ENCODE data around the gene ZNF747. TPM values are rescaled to one million over a fixed set of nuclear protein-coding genes. Genes with fewer than 3 reads are reported as not detected.
A peak's percentile ranks its signal among the peaks of the same experiment; 100 is the strongest.

ZNF747 gene
- total and polyA plus RNA-seq, 4 donors: 8.8 to 13.1 (median 9.9) TPM

DNA sequence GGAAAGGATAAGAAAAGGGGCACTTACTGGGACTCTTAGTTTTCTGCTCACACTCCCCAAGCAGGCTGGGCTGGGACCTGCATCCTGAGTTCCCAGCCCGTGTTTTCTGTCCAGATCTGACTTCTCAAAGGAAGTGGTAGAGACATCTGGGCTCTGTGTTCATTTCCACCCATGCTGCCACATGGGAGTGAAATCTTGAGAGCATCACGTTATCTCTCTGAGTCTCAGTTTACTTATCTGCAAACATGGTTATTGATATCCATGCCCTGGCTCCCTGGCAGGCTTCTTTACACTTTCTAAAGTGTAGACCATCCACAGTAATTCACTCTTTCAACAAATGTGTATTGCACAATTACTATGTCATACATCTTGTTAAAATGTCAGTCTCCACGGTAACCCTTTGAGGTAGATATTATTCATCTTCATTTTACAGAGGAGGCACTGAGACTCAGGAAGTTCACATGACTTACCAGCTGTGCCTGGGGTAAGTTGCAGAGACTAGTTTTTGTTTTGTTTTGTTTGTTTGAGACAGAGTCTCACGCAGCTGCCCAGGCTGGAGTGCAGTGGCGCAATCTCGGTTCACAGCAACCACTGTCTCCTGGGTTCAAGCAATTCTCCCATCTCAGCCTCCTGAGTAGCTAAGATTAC lies 33.5 kb upstream of the ZNF747 start:
- Histone ChIP-seq H3K27ac (ENCODE audit: low read depth, low read length) (no peak overlapping the region), H3K36me3 (ENCODE audit: control insufficient read depth, insufficient read depth, low read length) (peaks cover 15% of the 10 kb centered on the region), H3K4me1 (ENCODE audit: control insufficient read depth, insufficient read depth, low read length) (peaks cover 26% of the 10 kb centered on the region), H3K4me3 (ENCODE audit: low read depth, low read length) (no peak overlapping the region), H3K9me3 (ENCODE audit: control insufficient read depth, insufficient read depth, low read length) (no peaks in the 10 kb centered on the region), H3K27me3 (ENCODE audit: control insufficient read depth, insufficient read depth, low read length) (no peaks in the 10 kb centered on the region)
- 23% methylated on average over 2 of the region's 6 CpGs for WGBS (ENCODE audit: insufficient coverage)
- DNase-seq (ENCODE audit: low read depth in 4 of 6, low spot score in 6 of 6): no peak

DNA sequence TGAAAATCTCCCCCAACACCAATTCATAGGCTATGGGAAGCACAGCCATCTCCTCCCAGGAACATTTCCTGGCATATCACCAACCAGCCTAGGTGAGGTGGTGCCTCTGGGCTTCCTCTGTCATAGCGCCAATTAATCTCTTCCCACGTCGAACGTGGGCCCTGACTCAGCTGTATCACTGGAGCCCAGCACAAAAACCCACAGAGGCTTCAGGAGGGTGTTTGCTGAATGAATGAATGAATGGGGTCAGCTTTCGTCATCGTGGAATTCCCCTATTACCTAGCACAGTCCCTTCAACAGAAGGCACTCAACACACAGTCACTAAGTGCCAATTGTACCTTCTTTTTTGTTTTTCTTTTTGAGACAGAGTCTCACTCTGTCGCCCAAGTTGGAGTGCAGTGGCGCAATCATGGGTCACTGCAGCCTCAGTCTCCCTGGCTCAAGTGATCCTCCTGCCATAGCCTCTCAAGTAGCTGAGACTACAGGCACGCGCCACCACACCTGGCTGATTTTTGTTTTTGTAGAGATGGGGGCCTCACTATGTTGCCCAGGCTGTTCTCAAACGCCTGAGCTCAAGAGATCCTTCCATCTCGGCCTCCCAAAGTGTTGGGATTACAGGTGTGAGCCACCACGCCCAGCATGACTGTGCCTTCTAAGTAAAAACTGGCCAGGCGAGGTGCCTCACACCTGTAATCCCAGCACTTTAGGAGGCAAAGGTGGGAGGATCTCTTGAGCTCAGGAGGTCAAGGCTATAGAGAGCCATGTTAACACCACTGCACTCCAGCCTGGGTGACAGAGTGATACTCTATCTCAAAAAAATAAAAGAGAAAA lies 32.7 kb upstream of the ZNF747 start:
- Histone ChIP-seq H3K27me3 (ENCODE audit: control insufficient read depth, insufficient read depth, low read length) (no peaks in the 10 kb centered on the region), H3K4me1 (ENCODE audit: control insufficient read depth, insufficient read depth, low read length) (peaks cover 20% of the 10 kb centered on the region), H3K36me3 (ENCODE audit: control insufficient read depth, insufficient read depth, low read length) (peaks cover 15% of the 10 kb centered on the region), H3K27ac (ENCODE audit: low read depth, low read length) (no peak overlapping the region), H3K4me3 (ENCODE audit: low read depth, low read length) (no peak overlapping the region), H3K9me3 (ENCODE audit: control insufficient read depth, insufficient read depth, low read length) (no peaks in the 10 kb centered on the region)
- WGBS (ENCODE audit: insufficient coverage): 99% methylated on average over 6 of the region's 14 CpGs
- DNase-seq (ENCODE audit: low read depth in 4 of 6, low spot score in 6 of 6): no peak

DNA sequence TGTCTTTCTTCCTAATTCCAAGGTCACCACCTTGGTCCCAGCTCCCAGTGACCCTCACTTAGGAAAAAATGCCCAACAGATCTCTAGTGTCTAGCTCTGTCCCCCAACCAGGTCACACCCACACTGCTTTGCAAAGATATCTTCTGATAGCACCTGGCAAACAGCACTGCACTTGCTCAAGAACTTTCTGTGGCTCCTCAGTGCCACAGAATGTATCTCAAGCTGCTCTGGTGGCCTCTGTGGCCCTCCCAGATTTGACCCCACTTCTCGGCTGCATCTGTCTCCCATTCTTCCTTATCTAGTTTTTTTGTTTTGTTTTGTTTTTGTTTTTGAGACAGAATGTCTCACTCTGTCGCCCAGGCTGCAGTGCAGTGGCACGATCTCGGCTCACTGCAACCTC lies 31.9 kb upstream of the ZNF747 start:
- Histone ChIP-seq H3K27ac (ENCODE audit: low read depth, low read length) (no peak overlapping the region), H3K27me3 (ENCODE audit: control insufficient read depth, insufficient read depth, low read length) (no peaks in the 10 kb centered on the region)
- 100% methylated on average over 2 of the region's 4 CpGs for WGBS (ENCODE audit: insufficient coverage)

GRCh38 chr16:30565984-30566383 lies 31.3 kb upstream of the ZNF747 start:
- WGBS (ENCODE audit: insufficient coverage): 72% methylated on average over 8 of the region's 8 CpGs
- no peak for DNase-seq (ENCODE audit: low read depth in 4 of 6, low spot score in 6 of 6)
- Histone ChIP-seq H3K36me3 (ENCODE audit: control insufficient read depth, insufficient read depth, low read length) (peaks cover 15% of the 10 kb centered on the region), H3K4me3 (ENCODE audit: low read depth, low read length) (no peak overlapping the region), H3K27me3 (ENCODE audit: control insufficient read depth, insufficient read depth, low read length) (peaks cover 2% of the 10 kb centered on the region), H3K27ac (ENCODE audit: low read depth, low read length) (no peak overlapping the region), H3K4me1 (ENCODE audit: control insufficient read depth, insufficient read depth, low read length) (peaks cover 19% of the 10 kb centered on the region), H3K9me3 (ENCODE audit: control insufficient read depth, insufficient read depth, low read length) (no peaks in the 10 kb centered on the region)

More for the DNA sequence above, 31.9 kb upstream of the ZNF747 start:
- Histone ChIP-seq H3K36me3 (ENCODE audit: control insufficient read depth, insufficient read depth, low read length) (peaks cover 15% of the 10 kb centered on the region), H3K4me1 (ENCODE audit: control insufficient read depth, insufficient read depth, low read length) (peaks cover 17% of the 10 kb centered on the region), H3K9me3 (ENCODE audit: control insufficient read depth, insufficient read depth, low read length) (no peaks in the 10 kb centered on the region), H3K4me3 (ENCODE audit: low read depth, low read length) (no peak overlapping the region)
- no peak for DNase-seq (ENCODE audit: low read depth in 4 of 6, low spot score in 6 of 6)

DNA sequence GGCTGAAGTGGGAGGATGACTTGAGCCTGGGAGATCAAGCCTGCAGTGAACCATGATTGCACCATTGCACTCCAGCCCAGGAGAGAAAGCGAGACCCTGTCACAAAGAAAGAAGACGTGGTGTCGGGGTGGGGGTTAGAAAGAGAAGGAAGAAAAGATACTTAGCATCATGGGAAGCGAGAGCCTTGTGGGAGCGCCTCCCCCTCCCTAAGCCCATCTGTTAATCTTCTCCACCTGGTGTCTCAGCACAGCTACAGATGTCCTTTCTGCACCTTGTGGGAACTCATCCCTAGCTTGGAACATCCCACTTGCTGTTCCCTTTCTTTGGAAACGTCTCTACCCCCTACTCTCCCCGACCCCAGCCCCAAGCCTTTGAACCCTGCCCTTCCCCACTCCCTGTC lies 30.9 kb upstream of the ZNF747 start:
- no peak overlapping the region for H3K27ac ChIP-seq (ENCODE audit: low read depth, low read length)
- no peaks in the 10 kb centered on the region for H3K9me3 ChIP-seq (ENCODE audit: control insufficient read depth, insufficient read depth, low read length)
- 69% methylated on average over 2 of the region's 7 CpGs for WGBS (ENCODE audit: insufficient coverage)
- no peak overlapping the region for H3K4me3 ChIP-seq (ENCODE audit: low read depth, low read length)
- H3K36me3 ChIP-seq (ENCODE audit: control insufficient read depth, insufficient read depth, low read length): peaks cover 15% of the 10 kb centered on the region
- H3K4me1 ChIP-seq (ENCODE audit: control insufficient read depth, insufficient read depth, low read length): peaks cover 14% of the 10 kb centered on the region
- DNase-seq (ENCODE audit: low read depth in 4 of 6, low spot score in 6 of 6): no peak
- peaks cover 2% of the 10 kb centered on the region for H3K27me3 ChIP-seq (ENCODE audit: control insufficient read depth, insufficient read depth, low read length)

DNA sequence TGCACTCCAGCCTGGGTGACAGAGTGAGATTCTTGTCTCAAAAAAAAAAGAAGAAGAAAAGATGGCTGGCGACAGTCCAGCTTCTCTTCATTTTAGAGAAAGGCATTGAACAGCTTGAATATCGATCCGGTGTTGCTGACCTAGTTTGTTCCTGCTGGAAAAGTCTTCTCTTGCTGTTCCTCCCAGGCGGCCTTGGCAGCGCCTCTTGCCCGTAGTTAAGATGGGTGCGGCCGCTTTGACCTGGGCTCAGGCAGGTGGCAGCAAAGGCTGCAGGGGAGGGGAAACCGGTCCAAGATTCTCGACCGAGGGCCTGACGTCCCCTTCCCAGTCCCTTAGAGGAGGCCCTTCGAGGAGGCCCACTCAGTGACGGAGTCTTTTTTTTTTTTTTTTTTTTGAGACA lies 27.4 kb upstream of the ZNF747 start:
- peak in 1 of 6 donors; percentile 5 for DNase-seq (ENCODE audit: low read depth in 4 of 6, low spot score in 6 of 6)
- Histone ChIP-seq H3K4me3 (ENCODE audit: low read depth, low read length) (no peak overlapping the region), H3K36me3 (ENCODE audit: control insufficient read depth, insufficient read depth, low read length) (no peaks in the 10 kb centered on the region), H3K27me3 (ENCODE audit: control insufficient read depth, insufficient read depth, low read length) (peaks cover 2% of the 10 kb centered on the region), H3K9me3 (ENCODE audit: control insufficient read depth, insufficient read depth, low read length) (no peaks in the 10 kb centered on the region), H3K4me1 (ENCODE audit: control insufficient read depth, insufficient read depth, low read length) (peaks cover 22% of the 10 kb centered on the region), H3K27ac (ENCODE audit: low read depth, low read length) (no peak overlapping the region)
- 91% methylated on average over 12 of the region's 14 CpGs for WGBS (ENCODE audit: insufficient coverage)

GRCh38 chr16:30561089-30561816 lies 26.6 kb upstream of the ZNF747 start:
- Histone ChIP-seq H3K36me3 (ENCODE audit: control insufficient read depth, insufficient read depth, low read length) (peaks cover 3% of the 10 kb centered on the region), H3K4me1 (ENCODE audit: control insufficient read depth, insufficient read depth, low read length) (peaks cover 29% of the 10 kb centered on the region), H3K27me3 (ENCODE audit: control insufficient read depth, insufficient read depth, low read length) (peaks cover 2% of the 10 kb centered on the region), H3K4me3 (ENCODE audit: low read depth, low read length) (peak overlapping the region; percentile 35), H3K9me3 (ENCODE audit: control insufficient read depth, insufficient read depth, low read length) (no peaks in the 10 kb centered on the region), H3K27ac (ENCODE audit: low read depth, low read length) (no peak overlapping the region)
- DNase-seq (ENCODE audit: low read depth in 4 of 6, low spot score in 6 of 6): no peak
- 29% methylated on average over 38 of the region's 46 CpGs for WGBS (ENCODE audit: insufficient coverage)

DNA sequence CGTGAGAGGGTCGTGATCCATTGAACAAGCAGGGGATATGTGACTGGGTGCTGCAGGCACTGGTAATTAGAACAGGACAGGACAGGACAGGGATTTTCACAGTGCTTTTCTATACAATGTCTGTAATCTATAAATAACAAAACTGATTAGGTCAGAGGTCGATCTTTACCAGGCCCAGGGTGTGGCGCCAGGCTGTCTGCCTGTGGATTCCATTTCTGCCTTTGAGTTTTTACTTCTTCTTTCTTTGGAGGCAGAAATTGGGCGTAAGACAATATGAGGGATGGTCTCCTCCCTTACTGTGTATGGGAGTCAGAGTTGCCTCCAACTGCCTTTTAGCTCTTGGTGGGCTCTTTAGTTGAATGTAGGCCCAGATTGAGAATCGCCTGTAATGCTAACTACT lies 25.0 kb upstream of the ZNF747 start:
- peaks cover 34% of the 10 kb centered on the region for H3K4me1 ChIP-seq (ENCODE audit: control insufficient read depth, insufficient read depth, low read length)
- no peak overlapping the region for H3K4me3 ChIP-seq (ENCODE audit: low read depth, low read length)
- peaks cover 18% of the 10 kb centered on the region for H3K36me3 ChIP-seq (ENCODE audit: control insufficient read depth, insufficient read depth, low read length)
- peaks cover 2% of the 10 kb centered on the region for H3K27me3 ChIP-seq (ENCODE audit: control insufficient read depth, insufficient read depth, low read length)
- WGBS (ENCODE audit: insufficient coverage): 100% methylated on average over 2 of the region's 6 CpGs
- H3K27ac ChIP-seq (ENCODE audit: low read depth, low read length): no peak overlapping the region
- H3K9me3 ChIP-seq (ENCODE audit: control insufficient read depth, insufficient read depth, low read length): no peaks in the 10 kb centered on the region
- no peak for DNase-seq (ENCODE audit: low read depth in 4 of 6, low spot score in 6 of 6)

GRCh38 chr16:30558789-30559377 lies 24.2 kb upstream of the ZNF747 start:
- WGBS (ENCODE audit: insufficient coverage): 87% methylated on average over 19 of the region's 21 CpGs
- DNase-seq (ENCODE audit: low read depth in 4 of 6, low spot score in 6 of 6): no peak
- H3K27me3 ChIP-seq (ENCODE audit: control insufficient read depth, insufficient read depth, low read length): peaks cover 2% of the 10 kb centered on the region
- peaks cover 34% of the 10 kb centered on the region for H3K4me1 ChIP-seq (ENCODE audit: control insufficient read depth, insufficient read depth, low read length)
- no peaks in the 10 kb centered on the region for H3K9me3 ChIP-seq (ENCODE audit: control insufficient read depth, insufficient read depth, low read length)
- peak overlapping the region; percentile 97 for H3K27ac ChIP-seq (ENCODE audit: low read depth, low read length)
- H3K4me3 ChIP-seq (ENCODE audit: low read depth, low read length): peak overlapping the region; percentile 96
- H3K36me3 ChIP-seq (ENCODE audit: control insufficient read depth, insufficient read depth, low read length): peaks cover 26% of the 10 kb centered on the region

Measured in spinal cord (tissue), 10 donors.